Daoy (cell line): Measurements from ENCODE around the gene MED17. TPM values are rescaled to one million over a fixed set of nuclear protein-coding genes. Genes with fewer than 3 reads are reported as not detected.
A peak's percentile ranks its signal among the peaks of the same experiment; 100 is the strongest.
"Not testable (repeated sequence)": the region's sequence is repeated elsewhere in the genome, so short reads cannot be mapped to it uniquely, and the experiment has no call there.

Experiments used
- DNase-seq: peaks from one replicate; pipeline ENCODE4 v3.0.0-alpha.2; 2015; ENCODE audit warnings: low read depth
- total RNA-seq: library from RNA; depleted of rRNA; stranded (reverse); fragments of >200 nt; shearing (Covaris generic); gene quantifications from 2 replicates; pipeline ENCODE4 v1.2.3, GENCODE V29; 2014; rRNA removed

The MED17 gene, protein sequence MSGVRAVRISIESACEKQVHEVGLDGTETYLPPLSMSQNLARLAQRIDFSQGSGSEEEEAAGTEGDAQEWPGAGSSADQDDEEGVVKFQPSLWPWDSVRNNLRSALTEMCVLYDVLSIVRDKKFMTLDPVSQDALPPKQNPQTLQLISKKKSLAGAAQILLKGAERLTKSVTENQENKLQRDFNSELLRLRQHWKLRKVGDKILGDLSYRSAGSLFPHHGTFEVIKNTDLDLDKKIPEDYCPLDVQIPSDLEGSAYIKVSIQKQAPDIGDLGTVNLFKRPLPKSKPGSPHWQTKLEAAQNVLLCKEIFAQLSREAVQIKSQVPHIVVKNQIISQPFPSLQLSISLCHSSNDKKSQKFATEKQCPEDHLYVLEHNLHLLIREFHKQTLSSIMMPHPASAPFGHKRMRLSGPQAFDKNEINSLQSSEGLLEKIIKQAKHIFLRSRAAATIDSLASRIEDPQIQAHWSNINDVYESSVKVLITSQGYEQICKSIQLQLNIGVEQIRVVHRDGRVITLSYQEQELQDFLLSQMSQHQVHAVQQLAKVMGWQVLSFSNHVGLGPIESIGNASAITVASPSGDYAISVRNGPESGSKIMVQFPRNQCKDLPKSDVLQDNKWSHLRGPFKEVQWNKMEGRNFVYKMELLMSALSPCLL
- 30.7 and 31.3 TPM in 2 replicates for total RNA-seq

DNA sequence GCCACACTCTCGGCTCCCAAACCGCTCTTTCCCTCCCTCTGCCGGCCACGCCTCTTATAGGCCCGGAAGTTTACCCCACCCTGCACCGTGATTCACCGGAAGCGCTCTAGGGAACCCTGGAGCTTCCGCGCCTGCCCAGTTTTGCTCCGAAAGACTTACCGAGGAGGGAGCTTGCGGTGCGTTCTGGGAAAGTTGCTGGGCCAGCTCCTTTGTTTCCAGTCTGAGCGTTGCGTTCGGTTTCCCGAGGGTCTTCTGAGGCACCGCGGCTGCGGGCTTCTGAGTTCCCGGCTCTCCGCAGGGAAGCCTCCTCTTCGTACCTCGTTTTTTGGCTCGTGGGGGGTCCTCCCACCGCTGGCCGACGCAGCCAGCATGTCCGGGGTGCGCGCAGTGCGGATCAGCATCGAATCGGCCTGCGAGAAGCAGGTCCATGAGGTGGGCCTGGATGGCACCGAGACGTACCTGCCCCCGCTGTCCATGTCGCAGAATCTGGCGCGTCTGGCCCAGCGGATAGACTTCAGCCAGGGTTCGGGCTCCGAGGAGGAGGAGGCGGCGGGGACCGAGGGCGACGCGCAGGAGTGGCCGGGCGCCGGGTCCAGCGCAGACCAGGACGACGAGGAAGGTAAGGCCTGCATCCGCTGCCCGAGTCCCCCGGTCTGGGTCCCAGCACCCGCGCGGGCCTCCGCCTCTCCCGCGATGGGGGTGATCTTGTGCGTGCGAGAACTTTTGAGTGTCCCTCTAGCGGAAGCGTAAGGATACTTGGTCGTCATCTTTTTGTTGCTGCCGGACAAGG lies at the start of gene MED17:
MED17 (plus strand) TSS at position 138 of the 790 bp plus-strand sequence; CDS start at position 370, 232 bp downstream.
- peak; percentile 94 for DNase-seq

DNA sequence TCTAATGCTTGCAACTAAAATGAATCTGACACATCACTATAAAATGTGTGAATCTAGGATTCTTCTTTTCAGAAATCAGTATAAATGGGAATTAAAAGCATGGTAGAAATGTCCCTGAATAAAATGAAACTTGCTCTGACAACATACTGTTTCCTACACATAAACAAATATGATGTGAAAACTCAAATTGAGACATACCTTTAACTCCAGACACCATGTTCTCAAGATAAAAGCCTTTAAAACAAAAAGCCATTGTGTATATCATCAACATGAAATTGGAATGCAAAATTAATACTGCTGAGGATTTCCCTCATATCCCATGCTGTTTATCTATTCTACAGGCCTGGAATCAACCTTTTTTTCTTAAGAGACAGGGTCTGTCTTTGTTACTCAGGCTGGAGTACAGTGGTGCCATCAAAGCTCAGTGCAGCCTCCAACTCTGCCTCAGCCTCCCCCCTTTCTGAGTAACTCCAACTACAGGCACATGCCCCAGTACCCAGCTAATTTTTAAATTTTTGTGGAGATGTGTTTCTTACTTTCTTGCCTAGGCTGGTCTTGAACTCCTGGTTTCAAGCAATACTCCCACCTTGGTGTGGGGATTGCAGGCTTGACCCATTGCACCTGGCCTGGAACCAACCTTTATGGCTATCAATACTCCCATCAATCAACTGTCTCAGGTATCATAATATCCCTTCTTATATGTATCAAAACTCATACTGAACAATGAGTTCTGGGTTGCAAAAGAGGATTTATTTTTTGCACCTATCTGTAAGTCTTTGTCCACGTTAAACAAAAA lies 49.5 kb upstream of the MED17 start:
- no peak for DNase-seq

DNA sequence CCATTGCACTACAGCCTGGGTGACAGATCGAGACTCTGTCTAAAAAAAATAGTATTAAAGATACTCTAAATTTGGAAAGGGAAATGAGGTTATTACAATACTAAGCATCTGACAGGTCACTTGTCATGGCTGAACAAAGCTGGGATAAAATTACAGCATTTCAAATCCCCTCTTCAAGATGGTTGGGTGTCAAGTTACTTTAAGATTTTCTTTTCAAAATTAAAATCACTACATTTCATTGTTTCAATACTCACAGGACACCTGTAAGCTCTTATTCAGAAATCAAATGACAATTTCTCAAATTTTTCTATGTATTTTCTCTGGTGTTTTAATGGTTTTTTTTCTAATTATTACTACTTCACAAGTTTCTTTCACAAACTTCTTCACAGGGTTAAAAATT lies 48.5 kb upstream of the MED17 start:
- no peak for DNase-seq

DNA sequence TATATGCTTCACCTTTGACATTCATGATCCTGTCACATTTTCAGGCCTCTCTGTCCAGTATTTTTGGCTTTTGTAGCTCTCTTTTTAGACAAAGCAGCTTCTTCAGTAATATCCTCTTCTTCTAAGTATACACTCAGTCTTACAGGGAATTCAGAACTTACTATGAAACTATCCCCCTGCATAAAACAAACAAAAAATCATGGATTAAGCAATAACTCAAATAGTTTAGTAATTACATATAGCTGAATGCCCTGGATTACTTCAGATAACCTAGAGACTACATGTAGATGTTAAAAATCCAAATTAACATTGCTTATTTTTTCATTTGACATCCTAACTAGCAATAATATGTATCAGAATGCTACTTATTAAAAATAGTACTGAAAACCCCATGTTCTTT lies 48.0 kb upstream of the MED17 start:
- no peak for DNase-seq

DNA sequence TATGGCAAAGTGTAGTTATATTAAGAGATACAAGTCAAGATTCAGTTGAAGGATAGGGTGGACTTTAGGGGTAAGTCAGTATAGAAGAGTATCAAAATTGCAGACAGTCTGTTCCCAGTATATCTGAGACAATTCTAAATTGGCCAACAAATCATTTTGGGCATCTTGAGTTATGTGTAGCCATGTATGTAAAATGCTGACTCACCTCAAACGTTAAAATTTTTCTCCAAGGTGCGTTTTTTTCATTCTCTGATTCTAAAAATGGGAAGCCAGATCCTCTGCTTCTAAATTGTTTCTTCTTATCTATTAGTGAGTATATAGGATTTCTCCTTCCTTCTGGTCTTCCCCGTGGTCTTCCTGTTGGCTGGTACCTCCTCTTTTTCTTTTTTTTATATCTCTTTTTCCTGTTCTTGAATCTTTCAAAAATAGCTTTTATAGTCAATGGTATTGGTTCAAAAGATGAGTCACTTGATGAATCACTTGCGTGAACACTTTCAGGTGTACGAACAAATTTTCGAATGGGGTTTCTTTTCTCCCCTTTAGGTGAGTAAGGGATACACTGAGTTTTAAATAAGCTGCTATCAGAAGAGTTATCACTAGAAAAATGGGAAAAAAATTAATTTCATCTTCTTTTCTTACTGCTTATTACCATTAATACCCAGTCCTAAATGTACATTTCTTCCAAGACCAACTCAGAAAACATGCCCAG lies 46.0 kb upstream of the MED17 start:
- DNase-seq, result no peak

DNA sequence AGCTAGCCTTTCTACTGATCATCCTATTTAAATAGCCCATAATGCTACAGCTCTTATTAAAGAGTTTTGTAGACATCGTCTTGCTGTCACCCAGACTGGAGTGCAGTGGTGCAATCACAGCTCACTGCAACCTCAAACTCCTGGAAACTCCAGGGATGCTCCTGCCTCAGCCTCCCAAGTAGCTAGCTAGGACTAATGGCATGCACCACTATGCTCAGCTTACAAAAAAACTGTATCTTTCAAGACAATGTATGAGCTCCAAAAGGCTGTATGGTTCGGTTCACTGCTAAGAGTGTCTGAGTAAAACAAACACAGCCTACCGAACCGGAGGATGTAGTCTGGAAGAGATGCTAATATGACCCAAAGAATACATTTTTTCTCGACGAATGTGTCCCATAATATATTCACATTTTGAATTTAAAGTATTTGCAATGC lies 45.4 kb upstream of the MED17 start:
- no peak for DNase-seq

DNA sequence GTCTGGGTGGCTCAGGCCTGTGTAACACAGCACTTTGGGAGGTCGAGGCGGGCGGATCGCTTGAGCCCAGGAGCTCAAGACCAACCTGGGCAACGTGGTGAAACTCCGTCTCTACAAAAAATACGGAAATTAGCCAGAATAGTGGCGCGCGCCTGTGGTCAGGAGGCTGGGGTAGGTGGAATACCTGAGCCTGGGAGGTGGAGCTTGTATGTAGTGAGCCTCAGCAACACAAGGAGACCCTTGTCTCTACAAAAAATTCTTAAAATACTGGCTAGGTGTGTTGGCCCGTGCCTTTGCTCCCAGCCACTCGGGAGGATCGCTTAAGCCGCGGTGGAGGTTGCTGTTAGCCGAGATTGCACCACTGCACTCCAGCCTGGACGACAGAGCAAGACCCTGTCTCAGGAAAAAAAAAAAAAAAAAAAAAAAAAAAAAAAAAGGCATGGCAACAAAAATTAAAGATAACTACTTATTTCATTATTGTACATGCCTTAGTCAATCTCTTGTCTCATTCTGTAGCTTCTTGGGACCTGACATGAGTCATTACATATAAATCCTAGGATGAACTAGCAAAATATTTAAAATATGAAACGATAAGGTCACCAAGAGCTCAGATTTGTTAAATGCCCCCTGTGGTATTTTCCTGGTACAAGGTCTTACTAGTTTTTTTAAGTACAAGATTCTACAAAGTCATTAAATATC lies 43.9 kb upstream of the MED17 start:
- DNase-seq, result peak; percentile 19

DNA sequence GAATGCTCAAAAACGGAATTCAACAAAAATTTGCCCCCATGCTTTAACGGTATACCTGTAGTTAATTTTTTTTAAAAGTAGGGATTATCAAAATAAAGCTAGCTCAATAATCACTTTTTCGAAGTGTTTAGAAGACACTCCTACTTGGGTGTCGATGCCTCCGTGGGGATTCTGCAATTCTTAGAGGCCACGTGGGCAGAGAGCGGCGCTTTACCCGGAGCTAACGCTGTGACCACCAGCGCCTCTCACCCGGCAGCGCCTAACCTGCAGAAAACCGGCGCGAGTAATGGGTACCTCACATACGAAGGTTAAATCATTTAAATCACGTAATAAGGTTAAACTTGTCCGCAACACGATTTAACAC lies 43.4 kb upstream of the MED17 start:
- DNase-seq, result peak; percentile 54

DNA sequence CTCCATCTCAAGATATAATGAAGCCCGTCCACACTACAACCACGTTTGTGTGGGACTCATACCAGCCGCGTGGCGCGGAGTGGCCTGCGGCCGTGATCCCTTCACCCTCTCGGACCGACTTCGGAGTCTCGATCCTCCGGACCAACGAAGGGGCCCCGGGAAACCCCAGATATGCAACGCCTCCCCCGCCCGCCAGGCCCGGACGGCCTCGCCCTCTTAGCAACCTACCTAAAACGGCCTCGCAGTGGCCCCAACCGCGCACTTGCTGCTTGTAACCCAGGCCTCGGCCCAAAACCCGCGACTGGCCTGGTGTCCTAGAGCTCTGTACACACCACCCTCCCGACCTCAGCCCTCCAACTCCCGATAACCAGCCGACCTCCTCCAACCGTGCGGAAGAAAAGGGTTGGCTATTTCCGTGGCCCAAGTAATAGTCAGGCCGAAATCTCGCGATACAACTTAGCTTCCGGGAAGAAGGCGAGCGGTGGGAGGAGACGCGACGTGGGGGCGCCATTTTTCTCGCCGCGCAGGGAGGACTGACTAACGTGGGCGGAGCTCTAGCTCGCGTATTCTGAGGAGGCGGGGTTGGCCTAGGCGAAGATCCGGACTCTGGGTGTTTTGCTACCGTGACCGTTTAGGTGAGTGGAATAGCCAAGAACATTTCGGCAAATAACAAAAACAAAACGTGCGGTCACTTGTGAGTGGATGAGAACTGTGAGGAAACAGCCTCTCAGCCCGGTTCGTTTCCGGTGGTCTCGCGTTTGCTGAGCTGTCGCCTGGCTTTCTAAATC lies 42.8 kb upstream of the MED17 start, which contains the start of the genes C11orf54 and TAF1D:
C11orf54 (plus strand) TSS at position 579 of the 788 bp plus-strand sequence. CDS start 5,722 bp downstream, outside the sequence.
TAF1D (minus strand) TSS at position 402 of the 788 bp plus-strand sequence. CDS start 2,191 bp downstream, outside the sequence.
- DNase-seq, result peak; percentile 98

DNA sequence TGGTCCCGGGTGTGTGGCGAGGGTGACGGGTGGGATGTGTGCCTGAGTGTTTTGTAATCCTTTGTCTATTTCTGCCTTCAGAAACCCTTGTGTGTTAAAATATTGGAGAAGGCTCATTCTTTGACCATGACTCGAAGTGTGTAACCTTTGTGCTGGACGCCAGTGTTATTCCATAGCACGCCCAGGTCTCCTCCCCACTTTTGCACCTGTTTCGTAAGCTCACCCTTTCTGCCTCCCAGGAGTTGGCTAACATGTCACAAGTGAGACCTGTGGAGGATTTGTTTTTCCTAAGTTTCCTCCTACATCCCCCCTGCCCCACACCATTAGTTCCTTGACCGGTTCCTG lies 42.2 kb upstream of the MED17 start:
- DNase-seq, result peak; percentile 49

DNA sequence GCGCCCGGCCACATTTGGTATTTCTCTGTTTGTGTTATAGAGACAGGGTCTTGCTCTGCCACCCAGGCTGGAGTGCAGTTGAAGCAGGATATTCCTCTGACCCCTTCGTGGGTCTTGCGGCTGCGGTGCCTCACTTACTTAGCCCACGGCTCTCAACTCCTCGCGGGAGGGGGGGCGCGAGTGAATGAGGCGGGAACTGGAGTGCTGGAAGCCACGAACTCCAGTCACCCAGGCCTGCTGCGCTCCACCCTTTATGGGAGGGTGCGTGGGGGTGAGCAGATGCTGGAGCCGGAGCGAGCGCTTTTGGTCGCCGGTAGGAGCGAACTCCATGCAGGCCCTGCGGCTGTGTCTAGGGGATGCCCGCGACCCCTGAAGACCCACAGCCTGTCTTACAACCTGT lies 40.8 kb upstream of the MED17 start:
- DNase-seq, result no peak

DNA sequence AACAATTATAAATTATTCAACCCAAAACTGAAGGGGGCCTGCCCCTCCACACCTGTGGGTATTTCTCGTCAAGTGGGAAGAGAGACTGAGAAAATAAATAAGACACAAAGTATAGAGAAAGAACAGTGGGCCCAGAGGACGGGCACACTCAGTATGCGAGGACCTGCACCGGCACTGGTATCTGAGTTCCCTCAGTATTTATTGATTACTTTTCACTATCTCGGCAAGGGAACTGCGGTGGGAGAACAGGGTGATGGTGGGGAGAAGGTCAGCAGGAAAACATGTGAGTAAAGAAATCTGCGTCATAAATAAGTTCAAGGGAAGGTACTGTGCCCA lies 39.4 kb upstream of the MED17 start:
- no peak for DNase-seq

DNA sequence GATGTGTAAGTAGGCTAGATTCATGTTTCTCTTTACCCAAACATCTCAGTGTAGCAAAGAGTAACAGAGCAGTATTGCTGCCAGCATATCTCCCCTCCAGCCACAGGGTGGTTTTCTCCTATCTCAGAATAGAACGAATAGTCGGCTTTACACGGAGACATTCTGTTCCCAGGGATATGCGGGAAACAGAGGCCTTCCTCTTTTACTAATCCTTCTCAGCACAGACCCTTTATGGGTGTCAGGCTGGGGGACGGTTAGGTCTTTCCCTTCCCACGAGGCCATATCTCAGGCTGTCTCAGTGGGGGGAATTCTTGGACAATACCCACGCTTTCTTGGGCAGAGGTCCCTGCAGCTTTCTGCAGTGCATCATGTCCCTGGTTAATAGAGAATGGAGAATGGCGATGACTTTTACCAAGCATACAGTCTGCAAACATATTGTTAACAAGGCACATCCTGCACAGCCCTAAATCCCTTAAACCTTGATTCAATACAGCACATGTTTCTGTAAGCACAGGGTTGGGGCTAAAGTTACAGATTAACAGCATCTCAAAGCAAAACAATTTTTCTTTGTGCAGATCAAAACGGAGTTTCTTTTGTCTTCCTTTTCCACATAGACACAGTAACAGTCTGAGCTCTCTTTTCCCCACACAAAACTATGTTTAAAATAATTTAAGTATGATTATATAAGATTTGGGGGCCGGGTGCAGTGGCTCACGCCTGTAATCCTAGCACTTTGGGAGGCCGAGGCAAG lies 38.9 kb upstream of the MED17 start:
- not testable (repeated sequence) for DNase-seq

DNA sequence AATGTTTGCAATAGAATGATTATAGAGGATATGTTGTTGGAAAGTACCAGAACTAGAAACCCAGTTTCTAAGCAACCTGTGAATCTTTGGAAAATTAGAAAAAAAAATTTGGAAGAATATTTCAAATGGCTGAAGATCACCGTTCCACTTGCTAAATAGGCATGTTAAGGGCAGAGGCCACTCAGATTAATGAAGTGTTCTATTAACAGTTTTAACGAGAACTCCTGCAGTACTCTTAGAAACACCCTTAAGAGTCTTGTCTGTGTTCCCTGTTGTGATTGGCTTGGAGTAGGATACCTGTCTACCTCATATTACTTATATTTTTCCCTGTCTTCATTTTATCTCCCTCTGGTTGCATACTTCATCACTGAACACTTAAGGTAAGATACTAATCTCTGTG lies 38.0 kb upstream of the MED17 start:
- no peak for DNase-seq

DNA sequence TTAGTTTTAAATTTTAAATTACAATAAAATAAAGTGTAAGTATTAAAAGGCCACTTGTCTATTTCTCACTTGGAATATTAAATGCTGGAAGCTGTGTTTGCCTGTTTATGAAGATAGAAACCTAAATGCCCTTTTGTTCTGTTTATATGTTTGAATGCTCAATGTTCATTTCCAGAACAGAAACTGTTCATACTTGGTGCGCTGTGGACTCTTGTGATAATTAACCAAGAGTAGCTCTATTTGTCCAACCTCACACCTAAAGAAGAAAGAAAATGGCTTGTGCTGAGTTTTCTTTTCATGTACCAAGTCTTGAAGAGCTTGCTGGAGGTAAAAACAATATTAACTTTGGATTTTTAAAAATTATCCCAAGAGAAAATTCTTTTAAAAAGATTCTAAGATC lies 37.0 kb upstream of the MED17 start:
- no peak for DNase-seq

DNA sequence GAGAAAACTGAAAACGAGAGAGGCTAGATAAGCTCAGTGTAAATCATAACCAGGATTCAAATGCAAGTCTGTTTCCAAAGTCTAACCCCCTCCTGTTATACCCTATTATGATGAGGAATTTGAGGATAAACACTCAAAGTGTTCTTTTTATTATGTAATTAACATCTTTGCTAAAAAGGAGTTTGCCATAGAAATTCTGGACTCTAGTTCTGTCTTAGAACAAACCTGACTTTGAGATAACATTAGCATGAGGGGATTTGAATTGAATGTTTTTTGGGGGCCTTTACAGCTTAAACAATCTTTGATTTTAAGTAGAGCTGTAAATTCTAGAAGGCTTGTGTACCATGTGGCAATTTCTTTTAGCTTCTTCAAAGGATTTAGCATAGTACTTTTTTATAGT lies 33.1 kb upstream of the MED17 start:
- no peak for DNase-seq

DNA sequence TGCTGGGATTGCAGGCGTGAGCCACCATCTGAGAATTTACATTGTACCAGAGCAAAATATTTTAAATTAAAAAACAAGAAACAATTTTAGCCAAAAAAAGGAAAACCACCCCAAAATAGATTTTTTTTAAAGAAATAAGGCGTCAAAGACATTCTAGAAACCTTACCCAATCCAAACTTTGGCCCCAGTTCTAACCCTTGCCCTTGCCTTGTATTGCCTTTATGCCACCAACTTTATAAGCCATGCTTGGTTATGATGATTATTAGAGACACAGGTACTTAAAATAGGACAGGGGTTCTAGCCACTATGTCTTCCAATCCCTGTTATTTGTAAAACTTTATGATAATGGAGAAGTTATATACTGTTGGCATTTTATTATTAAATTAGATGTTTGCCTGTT lies 30.8 kb upstream of the MED17 start:
- no peak for DNase-seq

DNA sequence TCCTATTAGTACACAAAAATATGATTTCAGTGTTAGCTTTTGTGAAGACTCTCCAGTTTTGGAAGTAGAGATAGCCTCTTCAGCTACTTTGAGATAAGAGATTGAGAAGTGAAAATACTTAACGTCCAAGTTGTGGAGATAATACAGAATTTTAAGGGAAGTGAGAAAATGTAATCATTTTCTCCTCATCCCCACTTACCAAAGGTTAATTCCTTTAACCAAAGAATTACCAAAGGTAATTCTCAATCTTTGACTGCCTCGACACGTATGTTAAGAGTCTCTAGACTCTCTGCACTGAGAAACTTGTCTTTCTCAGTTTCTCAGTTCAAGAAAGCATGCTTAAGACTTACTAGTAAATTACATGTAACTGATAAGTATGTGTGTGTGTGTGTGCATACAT lies 27.3 kb upstream of the MED17 start:
- DNase-seq, result no peak

DNA sequence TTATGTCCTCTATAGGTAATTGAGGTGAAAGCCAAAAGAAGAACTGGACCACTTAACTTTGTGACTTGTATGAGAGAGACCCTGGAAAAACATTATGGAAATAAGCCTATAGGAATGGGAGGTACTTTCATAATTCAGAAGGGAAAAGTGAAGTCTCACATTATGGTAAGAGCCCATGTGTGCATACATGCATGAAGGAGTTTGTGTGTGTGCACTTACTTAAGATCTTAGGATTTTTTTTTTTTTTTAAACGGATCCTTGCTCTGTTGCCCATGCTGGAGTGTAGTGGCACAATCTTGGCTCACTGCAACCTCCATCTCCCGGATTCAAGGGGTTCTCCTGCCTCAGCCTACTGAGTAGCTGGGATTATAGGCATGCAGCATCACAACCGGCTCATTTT lies 26.8 kb upstream of the MED17 start:
- no peak for DNase-seq
